NCI-H1417 (cell line): ENCODE measurements around the gene SPRR2E.
"Not testable (repeated sequence)": the region's sequence is repeated elsewhere in the genome, so short reads cannot be mapped to it uniquely, and the experiment has no call there.

Experiments
- DNase-seq, 3 experiments: peaks; one replicate each; lab custom pipeline; 2025; lab: John Stamatoyannopoulos, UW

SPRR2E gene

DNA sequence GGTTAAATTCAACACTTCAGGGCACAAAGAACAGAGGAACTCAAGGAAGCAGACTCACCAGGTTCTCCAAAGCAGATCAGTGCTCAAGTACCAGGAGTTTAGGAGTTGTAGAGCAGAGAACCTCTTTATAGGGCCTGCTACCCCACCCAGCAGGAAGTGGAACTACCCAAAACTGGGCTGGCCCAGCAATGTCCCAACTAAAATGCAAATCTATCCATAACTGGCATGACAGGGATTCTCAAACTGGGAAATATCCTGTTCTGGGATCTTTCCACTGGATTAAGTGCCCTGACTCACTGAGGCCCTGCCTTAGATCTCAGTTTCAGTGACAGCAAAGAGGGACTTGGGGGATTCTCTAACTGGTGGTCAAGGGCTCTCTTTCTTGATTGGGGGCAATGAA is at the start of gene SPRR2E:
Gene SPRR2E, minus strand, starts transcription at position 101 of the 400 bp plus-strand sequence. CDS start 775 bp downstream, outside the sequence.
- DNase-seq: no peak

DNA sequence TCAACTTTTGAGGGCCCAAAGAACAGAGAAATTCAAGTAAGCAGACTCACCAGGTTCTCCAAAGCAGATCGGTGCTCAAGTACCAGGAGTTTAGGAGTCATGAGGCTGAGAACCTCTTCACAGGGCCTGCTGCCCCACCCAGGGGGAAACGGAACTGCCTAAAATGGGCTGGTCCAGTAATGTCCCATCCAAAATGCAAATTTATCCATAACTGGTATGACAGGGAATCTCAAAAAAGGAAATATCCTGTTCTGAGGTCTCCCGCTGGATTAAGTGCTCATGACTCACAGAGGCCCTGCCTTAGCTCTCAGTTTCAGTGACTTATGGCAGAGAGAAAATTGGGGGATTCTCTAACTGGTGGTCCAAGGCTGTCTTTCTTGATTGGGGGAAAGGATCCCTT is 47.1 kb upstream of the SPRR2E start:
- no peak for DNase-seq

DNA sequence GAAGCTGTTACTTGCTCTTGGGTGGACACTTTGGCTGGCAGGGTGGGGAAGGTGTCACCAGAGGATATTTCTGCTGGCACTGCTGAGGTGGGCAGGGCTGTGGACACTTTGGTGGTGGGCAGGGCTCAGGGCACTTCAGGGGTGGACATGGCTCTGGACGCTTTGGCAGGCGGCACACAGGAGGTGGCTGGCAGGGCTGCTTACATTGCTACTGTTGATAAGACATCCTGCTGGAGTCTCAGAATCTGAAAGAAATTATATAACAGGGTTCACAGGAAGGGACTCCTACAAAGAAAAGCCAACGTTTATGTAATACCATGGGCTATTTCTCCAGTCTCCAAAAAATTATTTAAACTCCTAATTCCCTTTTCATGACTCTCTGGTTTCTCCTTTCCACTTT is 46.2 kb upstream of the SPRR2E start:
- DNase-seq: no peak

DNA sequence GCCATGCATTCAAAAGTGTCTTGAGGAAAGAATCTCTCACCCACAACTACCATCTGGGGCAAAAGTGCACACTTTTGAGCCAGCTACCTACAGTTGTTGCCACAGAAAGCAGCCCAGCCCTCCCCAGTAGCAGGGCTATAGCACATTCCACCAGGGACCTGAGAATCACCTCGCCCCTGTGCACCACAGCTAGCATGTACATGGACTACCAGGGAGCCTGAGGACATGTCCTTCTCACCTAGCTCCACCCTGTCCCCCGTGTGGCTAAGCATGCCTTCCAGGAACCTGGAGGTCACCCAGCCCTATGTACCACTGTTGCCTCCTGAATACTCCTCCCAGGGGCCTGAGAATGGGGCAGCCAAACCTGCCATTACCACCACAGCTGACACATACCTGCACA is 39.4 kb upstream of the SPRR2E start:
- no peak for DNase-seq

DNA sequence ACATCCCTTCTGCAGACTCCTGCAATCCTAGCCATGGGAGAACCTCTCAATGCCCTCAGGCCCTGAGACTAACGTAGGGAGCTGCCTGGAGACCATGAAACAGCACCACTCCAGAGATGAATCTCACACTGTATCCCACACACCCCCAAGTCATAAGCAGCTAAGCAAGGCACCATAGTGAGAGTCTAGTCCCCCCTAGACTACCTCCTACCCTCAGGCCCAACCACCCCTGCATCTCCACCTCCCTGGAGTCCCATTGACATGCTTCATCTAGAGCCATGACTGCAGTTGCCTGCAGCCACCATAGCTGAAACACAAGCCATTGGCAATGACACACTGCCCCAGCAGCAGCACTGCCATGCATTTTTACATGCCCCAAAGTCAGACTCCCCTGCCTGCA is 38.9 kb upstream of the SPRR2E start:
- DNase-seq: no peak

DNA sequence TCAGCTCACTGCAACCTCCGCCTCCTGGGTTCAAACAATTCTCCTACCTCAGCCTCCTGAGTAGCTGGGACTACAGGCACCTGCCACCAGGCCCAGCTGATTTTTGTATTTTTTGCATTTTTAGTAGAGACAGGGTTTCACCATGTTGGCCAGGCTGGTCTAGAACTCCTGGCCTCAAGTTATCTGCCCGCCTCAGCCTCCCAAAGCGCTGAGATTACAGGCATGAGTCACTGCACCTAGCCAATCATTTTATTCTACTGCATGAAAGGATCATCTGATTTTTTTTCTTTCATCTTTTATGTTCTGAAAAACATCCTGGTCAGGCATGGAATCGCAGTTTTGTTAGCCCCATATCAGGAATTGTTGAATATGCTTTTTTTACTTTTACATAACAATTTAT is 34.4 kb upstream of the SPRR2E start:
- not testable (repeated sequence) for DNase-seq

DNA sequence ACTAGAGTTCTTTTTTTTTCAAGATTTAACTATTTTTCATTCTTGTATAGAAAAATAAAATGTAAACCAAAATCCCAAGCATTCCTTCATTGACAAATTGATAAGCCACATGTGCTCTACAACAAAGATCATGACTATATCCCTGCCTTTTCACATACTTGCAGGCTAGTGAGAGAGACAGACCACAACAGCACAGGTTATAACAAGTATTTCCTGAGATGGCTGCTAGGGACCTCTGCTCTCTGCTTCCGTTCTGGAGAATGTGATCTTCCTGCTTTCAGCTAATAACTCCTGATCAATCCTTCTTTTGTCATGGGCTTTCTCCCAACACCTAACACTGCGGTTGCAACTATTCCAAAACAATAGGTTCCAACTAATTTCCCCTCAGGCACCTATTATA is 33.0 kb upstream of the SPRR2E start:
- DNase-seq: no peak

DNA sequence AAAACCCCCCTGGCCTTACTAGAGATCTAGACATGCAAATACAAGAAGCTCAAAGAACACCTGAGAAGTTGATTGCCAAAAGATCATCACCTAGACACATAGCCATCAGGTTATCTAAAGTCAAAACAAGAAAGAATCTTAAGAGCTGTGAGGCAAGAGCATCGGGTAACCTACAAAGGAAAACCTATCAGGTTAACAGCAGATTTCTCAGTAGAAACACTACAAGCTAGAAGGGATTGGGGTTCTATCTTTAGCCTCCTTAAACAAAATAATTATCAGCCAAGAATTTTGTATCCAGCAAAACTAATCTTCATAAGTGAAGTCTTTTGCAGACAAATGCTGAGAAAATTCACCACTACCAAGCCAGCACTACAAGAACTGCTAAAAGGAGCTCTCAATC is 31.2 kb upstream of the SPRR2E start:
- DNase-seq: no peak

DNA sequence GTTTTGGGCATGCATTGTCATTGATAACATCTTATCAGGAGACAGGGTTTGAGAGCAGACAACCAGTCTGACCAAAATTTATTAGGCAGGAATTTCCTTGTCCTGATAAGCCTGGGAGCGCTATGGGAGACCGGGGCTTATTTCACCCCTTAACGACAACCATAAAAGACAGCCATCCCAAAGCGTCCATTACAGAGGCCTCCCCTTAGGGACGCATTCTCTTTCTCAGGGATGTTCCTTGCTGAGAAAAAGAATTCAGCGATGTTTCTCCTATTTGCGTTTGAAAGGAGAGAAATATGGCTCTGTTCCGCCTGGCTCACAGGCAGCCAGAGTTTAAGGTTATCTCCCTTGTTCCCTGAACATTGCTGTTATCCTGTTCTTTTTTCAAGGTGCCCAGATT is 29.5 kb upstream of the SPRR2E start:
- DNase-seq: not testable (repeated sequence)

DNA sequence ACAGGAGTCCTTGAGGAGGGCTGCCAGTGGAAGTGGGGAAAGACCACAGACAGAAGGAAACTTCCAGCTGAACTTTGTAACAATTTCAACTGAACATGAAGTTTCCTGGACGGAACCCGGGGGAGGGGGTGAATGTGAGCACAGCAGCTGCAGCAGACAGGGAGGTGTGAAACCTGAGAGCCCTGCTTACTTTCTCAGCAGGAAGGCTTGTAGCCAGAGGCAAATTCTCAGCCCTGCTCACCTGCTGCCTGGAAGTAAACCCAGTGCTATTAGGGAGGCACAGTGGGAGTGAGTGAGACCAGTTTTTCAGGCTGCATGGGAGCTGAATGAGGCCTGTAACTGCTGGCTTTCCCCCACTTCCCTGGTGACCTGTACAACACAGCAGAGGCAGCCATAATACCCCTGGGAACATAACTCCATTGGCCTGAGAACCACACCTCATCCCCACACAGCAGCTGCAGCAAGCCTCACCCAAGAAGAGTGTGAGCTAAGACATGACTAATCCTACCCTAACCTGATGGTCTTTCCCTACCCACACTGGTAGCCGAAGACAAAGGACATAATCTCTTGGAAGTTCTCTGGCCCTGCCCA is 28.6 kb upstream of the SPRR2E start:
- DNase-seq: peak; percentile 94 to 99 (median 97)

DNA sequence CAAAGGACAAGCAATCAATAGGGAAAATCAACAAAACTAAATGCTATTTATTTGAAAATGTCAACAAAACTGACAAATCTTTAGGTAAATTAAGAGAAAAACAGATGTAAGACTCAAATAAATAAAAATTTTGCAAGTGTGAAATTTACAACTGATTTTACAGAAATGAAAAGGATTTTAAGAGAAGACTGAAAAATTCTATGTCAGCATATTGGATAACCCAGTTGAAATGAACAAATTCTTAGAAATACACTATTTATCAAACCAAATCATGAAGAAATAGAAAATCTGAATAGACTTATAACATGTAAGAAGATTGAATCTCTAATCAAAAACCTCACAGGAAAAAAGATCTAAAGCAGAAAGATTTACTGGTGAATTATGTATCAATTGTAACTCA is 26.6 kb upstream of the SPRR2E start:
- DNase-seq: no peak

DNA sequence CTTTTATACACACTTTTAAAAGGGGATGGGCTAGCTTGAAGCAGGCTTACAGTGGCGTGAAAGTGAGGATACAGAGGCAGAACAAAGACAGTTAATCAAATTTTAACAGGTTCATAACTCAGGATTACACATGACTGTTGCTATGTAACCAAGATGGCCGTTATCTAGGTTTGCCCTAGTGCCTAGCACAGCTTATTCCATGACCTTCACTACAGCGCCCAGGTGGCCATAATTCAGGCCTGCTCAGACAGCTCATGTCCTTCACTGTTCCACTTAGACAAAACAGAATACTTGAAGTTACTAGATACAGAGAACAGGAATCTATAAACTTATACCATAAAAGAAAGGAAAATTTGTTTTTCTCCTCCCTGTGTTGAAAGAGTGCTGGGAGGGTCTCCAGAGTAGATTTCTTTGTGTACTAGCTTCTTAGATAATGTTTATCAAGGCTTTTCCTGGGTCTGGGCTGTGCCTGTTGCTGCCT is 25.2 kb upstream of the SPRR2E start:
- peak; percentile 5 to 80 (median 48) for DNase-seq

DNA sequence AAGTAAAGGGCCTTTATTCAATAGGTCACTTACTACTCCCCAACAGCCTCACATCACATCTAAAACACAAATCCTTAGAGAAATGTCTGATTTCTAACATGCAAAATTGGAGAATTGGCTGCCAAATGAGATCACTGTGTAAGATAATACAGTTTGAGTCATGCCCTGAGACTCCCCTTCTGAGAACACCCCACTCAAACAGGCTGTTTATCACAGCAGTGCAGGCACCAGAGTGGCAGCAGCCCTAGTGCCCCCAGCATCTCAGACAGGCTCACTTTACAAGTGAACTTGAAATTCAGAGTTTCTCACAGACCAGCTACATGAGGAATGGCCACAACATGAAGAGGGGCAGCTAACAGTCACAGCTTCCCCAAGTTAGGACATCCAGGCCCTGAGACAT is 20.9 kb upstream of the SPRR2E start:
- DNase-seq: not testable (repeated sequence)

DNA sequence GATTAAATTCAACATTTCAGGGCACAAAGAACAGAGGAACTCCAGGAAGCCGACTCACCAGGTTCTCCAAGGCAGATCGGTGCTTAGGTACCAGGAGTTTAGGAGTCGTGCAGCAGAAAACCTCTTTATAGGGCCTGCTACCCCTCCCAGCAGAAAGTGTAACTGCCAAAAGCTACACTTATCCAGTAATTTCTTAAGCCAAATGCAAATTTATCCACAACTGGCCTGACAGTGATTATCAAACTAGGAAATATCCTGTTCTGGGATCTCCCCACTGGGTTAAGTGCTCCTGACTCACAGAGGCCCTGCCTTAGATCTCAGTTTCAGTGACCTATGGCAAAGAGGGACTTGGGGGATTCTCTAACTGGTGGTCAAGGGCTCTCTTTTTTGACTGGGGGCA is 19.1 kb upstream of the SPRR2E start, which contains the start of gene SPRR2F:
Gene SPRR2F, minus strand, starts transcription at position 101 of the 400 bp plus-strand sequence. CDS start 783 bp downstream, outside the sequence.
- no peak for DNase-seq

DNA sequence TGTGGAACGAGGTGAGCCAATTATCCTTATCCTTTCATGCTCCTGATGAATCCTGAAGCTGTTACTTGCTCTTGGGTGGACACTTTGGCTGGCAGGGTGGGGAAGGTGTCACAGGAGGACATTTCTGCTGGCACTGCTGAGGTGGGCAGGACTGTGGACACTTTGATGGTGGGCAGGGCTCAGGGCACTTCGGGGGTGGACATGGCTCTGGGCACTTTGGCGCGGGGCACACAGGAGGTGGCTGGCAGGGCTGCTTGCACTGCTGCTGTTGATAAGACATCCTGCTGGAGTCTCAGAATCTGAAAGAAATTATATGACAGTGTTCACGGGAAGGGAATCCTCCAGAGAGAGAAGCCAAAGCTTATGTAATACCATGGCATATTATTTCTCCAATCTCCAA is 18.1 kb upstream of the SPRR2E start:
- not testable (repeated sequence) for DNase-seq

DNA sequence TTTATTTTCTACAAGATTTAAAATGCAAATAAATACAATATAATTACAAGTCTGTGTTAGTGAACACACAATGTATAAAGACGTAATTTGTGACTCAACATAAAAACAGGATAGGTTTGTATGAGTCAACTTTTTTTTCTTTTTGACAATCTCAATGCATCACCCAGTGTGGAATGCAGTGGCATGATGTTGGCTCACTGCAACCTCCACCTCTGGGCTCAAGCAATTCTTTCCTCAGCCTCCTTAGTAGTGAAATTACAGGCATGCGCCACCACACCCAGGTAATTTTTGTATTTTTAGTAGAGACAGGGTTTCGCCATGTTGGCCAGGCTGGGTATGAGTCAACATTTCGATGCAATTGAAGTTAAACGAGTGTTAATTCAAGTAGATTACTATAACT is 5.9 kb upstream of the SPRR2E start:
- no peak for DNase-seq

DNA sequence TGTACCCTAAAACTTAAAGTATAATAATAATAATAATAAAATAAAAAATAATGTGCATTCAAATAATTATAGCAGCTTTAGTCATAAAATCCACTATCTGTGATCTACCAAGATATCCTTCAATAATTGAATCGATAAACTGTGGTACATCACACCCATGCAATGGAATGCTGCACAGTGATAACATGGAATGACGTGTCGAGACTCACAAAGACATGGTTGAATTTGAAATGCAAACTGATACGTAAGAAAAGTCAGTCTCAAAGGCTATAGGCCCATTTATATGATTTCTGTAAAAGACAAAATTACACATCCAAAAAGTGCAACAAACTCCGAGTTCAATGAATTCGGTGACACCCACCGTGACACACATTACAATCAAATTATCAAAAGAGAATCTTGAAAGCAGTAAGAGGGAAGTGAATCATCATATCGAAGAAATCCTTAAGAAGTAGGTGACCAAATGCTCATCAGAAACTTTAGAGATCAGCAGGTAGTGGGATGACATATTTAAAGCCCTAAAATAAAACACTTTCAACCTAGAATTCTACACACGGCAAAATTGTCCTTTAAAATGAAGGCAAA is 5.2 kb upstream of the SPRR2E start:
- no peak for DNase-seq

DNA sequence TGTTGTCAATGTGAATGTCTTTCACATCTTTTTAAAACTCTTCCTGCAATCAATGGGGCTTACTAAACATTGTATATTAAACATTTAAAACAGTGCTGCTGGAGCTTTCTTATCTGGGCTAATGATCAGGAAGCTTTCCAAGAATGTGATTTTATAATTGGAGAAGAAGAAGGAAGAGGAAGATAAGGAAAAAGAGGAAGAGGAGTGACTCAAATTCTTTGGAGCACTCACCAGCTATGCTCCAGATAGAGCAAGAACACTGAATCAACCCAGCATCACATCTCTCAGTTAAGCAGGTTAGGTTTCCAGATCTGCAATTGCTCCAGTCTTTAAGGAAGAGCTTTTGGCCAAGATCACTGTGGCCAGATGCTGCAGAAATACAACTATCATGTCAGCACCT is 1.4 kb upstream of the SPRR2E start:
- no peak for DNase-seq

DNA sequence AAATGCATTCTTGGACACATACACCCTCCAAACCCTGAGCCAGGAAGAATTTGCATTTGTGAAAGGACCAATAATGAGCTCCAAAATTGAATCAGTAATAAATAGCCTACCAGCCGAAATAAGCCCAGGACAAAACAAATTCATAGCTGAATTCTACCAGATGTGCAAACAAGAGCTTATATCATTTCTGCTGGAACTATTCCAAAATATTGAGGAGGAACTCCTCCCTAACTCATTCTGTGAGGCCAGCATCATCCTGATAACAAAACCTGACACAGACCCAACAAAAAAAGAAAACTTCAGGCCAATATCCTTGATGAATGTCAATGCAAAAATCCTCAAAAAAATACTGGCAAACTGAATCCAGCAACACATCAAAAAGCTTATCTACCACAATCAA is 6.7 kb downstream of the SPRR2E start:
- no peak for DNase-seq

DNA sequence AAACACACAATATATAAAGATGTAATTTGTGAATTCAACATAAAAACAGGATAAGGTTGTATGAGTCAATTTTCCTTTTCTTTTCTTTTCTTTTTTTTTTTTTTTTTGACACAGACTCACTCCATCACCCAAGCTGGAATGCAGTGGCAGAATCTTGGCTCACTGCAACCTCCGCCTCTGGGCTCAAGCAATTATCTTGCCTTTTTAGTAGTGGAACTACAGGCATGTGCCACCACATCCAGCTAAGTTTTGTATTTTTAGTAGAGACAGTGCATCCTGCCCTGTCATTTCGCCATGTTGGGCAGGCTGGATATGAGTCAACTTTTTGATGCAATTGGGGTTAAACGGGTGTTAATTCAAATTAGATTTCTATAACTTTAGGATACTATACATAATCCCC is 12.6 kb downstream of the SPRR2E start:
- no peak for DNase-seq

DNA sequence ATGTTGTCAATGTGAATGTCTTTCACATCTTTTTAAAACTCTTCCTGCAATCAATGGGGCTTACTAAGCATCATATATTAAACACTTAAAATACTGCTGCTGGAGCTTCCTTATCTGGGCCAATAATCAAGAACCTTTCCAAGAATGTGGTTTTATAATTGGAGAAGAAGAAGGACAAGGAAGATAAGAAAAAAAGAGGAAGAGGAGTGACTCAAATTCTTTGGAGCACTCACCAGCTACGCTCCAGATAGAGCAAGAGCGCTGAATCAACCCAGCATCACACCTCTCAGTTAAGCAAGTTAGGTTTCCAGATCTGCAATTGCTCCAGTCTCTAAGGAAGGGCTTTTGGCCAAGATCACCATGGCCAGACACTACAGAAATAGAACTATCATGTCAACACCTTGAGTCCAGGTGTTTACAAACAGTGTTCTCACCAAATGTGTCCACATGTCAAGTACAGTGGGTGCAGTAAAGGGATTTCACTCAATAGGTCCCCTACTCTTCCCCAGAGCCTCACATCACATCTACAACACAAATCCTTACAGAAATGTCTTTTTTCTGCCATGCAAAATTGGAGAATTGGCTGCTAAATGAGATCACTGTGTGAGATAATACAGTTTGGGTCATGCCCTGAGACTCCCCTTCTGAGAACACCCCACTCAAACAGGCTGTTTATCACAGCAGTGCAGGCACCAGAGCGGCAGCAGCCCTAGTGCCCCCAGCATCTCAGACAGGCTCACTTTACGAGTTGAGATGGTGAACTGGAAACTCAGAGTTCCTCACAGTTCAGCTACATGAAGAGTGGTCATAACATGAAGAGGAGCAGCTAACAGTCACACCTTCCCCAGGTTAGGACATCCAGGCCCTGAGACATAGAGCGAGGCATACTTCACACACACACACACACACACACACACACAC is 21.3 kb downstream of the SPRR2E start:
- DNase-seq: no peak

DNA sequence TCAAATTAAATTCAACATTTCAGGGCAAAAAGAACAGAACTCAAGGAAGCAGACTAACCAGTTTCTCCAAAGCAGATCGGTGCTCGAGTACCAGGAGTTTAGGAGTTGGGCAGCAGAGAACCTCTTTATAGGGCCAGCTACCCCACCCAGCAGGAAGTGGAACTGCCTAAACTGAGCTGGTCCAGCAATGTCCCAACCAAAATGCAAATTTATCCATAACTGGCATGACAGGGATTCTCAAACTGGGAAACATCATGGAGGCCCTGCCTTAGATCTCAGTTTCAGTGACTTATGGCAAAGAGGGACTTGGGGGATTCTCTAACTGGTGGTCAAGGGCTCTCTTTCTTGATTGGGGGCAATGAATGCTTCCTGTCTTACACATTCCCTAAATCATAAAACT is 22.8 kb downstream of the SPRR2E start, which contains the start of gene SPRR2B:
Gene SPRR2B, minus strand, starts transcription at position 101 of the 400 bp plus-strand sequence. CDS start 772 bp downstream, outside the sequence.
- DNase-seq: no peak

DNA sequence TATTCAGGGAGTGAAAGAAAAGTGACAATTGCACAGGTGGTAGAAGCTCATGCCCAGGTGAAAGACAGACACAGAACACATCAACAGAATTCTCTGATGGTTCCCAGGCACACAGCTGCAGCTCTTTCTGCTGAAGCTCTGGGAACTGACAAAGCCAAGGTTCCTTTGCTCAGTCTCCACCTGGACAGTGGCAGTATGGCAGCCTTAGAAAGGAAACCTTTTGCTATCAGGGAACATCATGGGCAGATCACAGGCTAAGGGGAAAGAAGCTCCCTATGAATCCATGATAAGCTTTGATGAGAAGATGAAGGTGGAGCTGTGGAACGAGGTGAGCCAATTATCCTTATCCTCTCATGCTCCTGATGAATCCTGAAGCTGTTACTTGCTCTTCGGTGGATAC is 24.1 kb downstream of the SPRR2E start:
- no peak for DNase-seq
